Measurements from ENCODE around the gene ZNF831.

ZNF831 gene

DNA sequence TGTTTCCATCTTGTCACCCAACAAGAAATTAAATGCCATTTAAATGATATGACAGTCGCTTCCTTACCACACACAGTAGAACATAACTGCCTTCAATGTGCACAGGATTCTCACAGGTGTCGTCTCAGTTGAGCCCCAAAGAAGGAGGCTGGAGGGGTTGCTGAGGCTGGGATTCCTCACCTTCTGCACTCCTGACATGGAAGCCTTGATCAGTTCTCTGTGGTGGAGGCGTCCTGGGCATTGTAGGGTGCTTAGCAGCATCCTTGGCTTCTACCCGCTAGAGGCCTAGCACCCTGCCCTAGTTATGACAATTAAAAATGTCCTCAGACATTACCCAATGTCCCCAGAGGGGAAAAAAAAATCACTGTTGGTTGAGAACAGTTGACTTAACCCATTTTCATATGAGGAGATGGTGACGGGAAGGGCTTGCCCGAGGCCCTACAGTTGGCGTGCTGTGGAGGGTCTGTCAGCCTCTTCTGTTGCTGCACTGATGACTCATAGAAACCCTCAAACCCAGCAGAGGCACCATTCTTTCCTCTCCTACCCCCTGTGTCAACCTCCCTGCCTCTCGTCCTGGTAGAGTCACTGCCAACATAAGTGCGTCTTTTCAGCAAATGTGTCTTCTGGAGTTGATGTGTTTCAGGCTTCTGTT is 19.3 kb upstream of the ZNF831 start:
- Histone ChIP-seq H3K4me2 (ENCODE audit: low read depth, low read length) (no peak overlapping the region), H3F3A (ENCODE audit: insufficient read depth, low read length) (no peaks in the 10 kb centered on the region), H3K4me1 (ENCODE audit: low read length) (no peaks in the 10 kb centered on the region), H3K4me3 (ENCODE audit: low read length) (no peak overlapping the region), H4K20me1 (ENCODE audit: insufficient read depth, low read length) (no peaks in the 10 kb centered on the region), H3K27ac (ENCODE audit: low read length) (no peak overlapping the region), H3K79me2 (ENCODE audit: low read length) (no peaks in the 10 kb centered on the region), H3K9ac (ENCODE audit: low read length) (no peak overlapping the region), H3K9me2 (replicated peaks; ENCODE audit: insufficient read depth, low read length) (no peaks in the 10 kb centered on the region), H3K27me3 (replicated peaks; ENCODE audit: insufficient read depth, low read length) (peaks cover 90% of the 10 kb centered on the region), H3K36me3 (replicated peaks; ENCODE audit: insufficient read depth, low read length) (no peaks in the 10 kb centered on the region), H2AFZ (ENCODE audit: low read length) (no peak overlapping the region), H3K9me3 (replicated peaks; ENCODE audit: insufficient read depth, low read length) (no peaks in the 10 kb centered on the region)
- TF ChIP-seq EZH2 (optimal IDR thresholded peaks at IDR 0.05; ENCODE audit: low read depth, low read length): no peak
- no peak for TF ChIP-seq EZH2phosphoT487 (IDR thresholded peaks at IDR 0.05; ENCODE audit: low read length)
- TF ChIP-seq CTCF (IDR thresholded peaks at IDR 0.05; ENCODE audit: low read length): no peak
- no peak for DNase-seq

GRCh38 chr20:59144831-59145196 is 18.8 kb upstream of the ZNF831 start:
- no peak overlapping the region for H3K9ac ChIP-seq (ENCODE audit: low read length)
- H3K4me1 ChIP-seq (ENCODE audit: low read length): no peaks in the 10 kb centered on the region
- TF ChIP-seq EZH2 (optimal IDR thresholded peaks at IDR 0.05; ENCODE audit: low read depth, low read length): no peak
- TF ChIP-seq CTCF (IDR thresholded peaks at IDR 0.05; ENCODE audit: low read length): no peak
- no peak for TF ChIP-seq EZH2phosphoT487 (IDR thresholded peaks at IDR 0.05; ENCODE audit: low read length)
- no peaks in the 10 kb centered on the region for H3K9me3 ChIP-seq (replicated peaks; ENCODE audit: insufficient read depth, low read length)
- no peak overlapping the region for H3K27ac ChIP-seq (ENCODE audit: low read length)
- H3K4me2 ChIP-seq (ENCODE audit: low read depth, low read length): no peak overlapping the region
- no peaks in the 10 kb centered on the region for H3F3A ChIP-seq (ENCODE audit: insufficient read depth, low read length)
- no peaks in the 10 kb centered on the region for H3K36me3 ChIP-seq (replicated peaks; ENCODE audit: insufficient read depth, low read length)
- no peaks in the 10 kb centered on the region for H3K9me2 ChIP-seq (replicated peaks; ENCODE audit: insufficient read depth, low read length)
- H4K20me1 ChIP-seq (ENCODE audit: insufficient read depth, low read length): no peaks in the 10 kb centered on the region
- H2AFZ ChIP-seq (ENCODE audit: low read length): no peak overlapping the region
- DNase-seq: no peak
- no peaks in the 10 kb centered on the region for H3K79me2 ChIP-seq (ENCODE audit: low read length)
- no peak overlapping the region for H3K4me3 ChIP-seq (ENCODE audit: low read length)
- H3K27me3 ChIP-seq (replicated peaks; ENCODE audit: insufficient read depth, low read length): peaks cover 90% of the 10 kb centered on the region

DNA sequence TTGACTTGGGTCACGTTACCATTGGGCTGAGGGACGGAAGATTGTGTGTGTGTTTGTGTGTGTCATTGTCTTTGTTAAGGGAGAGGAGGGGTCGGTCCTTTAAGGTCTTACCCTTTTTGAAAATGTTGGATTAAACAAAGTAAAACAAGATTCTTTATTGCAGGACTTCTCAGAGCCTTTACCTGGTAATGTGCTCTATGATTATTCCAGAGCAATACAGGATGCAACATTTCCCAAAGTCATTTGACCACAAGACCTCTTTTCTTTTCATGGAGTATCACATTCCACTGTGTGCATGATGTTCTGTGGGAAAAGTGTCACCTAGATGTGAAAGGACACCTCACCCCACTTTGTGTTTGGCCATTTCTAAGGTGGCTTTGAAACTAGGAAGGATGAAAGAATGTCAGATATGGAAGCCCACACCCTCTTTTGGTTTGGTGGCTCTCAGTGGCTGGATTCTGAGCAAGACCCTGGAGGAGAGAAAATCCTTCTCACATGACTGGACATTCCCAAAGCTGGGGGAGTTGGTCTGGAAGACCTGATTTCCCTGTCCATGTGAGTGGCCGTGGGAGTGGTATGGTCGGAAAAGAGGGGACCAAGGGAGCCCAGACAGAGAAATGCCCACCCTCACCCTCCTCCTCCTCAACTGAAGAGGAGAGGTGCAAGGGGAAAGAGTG is 18.2 kb upstream of the ZNF831 start:
- Histone ChIP-seq H3K27me3 (replicated peaks; ENCODE audit: insufficient read depth, low read length) (peaks cover 91% of the 10 kb centered on the region), H3K4me3 (ENCODE audit: low read length) (no peak overlapping the region), H3K27ac (ENCODE audit: low read length) (no peak overlapping the region), H2AFZ (ENCODE audit: low read length) (no peak overlapping the region), H3K9me3 (replicated peaks; ENCODE audit: insufficient read depth, low read length) (no peaks in the 10 kb centered on the region), H3K9me2 (replicated peaks; ENCODE audit: insufficient read depth, low read length) (no peaks in the 10 kb centered on the region), H3K4me2 (ENCODE audit: low read depth, low read length) (no peak overlapping the region), H3K36me3 (replicated peaks; ENCODE audit: insufficient read depth, low read length) (no peaks in the 10 kb centered on the region), H3F3A (ENCODE audit: insufficient read depth, low read length) (no peaks in the 10 kb centered on the region), H3K9ac (ENCODE audit: low read length) (no peak overlapping the region), H4K20me1 (ENCODE audit: insufficient read depth, low read length) (no peaks in the 10 kb centered on the region), H3K79me2 (ENCODE audit: low read length) (no peaks in the 10 kb centered on the region), H3K4me1 (ENCODE audit: low read length) (no peaks in the 10 kb centered on the region)
- TF ChIP-seq EZH2 (optimal IDR thresholded peaks at IDR 0.05; ENCODE audit: low read depth, low read length): no peak
- no peak for DNase-seq
